ENCODE measurements around the gene ZFPL1.

DNA sequence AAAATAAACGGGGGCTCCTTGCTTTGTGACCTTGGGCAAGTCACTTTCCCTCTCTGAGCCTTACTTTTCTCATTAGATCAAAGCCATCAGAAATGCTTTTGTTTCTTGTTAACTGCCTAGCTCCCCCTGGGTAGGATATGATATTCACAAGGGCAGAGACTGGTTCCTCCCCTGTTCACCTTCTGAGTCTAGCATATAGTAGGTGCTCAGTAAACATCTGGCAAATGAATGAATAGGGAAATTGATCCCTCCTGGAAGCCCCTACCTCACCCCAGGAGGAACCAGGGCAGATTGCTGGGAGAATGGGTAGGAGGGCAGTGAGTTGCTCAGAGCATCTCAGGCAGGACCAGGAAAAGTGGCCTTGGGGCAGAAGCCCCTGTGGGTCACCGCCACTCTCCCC lies 49.6 kb upstream of the ZFPL1 start:
- TF ChIP-seq, protein P1, sequence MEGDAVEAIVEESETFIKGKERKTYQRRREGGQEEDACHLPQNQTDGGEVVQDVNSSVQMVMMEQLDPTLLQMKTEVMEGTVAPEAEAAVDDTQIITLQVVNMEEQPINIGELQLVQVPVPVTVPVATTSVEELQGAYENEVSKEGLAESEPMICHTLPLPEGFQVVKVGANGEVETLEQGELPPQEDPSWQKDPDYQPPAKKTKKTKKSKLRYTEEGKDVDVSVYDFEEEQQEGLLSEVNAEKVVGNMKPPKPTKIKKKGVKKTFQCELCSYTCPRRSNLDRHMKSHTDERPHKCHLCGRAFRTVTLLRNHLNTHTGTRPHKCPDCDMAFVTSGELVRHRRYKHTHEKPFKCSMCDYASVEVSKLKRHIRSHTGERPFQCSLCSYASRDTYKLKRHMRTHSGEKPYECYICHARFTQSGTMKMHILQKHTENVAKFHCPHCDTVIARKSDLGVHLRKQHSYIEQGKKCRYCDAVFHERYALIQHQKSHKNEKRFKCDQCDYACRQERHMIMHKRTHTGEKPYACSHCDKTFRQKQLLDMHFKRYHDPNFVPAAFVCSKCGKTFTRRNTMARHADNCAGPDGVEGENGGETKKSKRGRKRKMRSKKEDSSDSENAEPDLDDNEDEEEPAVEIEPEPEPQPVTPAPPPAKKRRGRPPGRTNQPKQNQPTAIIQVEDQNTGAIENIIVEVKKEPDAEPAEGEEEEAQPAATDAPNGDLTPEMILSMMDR (IDR thresholded peaks at IDR 0.05; ENCODE audit: insufficient read depth, low read length, poor library complexity, severe bottlenecking) = no peak
- no peak for TF ChIP-seq EZH2phosphoT487 (conservative IDR thresholded peaks at IDR 0.05; ENCODE audit: low read length)
